Endodermal cell (in vitro differentiated cells): ENCODE results near the gene DYNAP. TPM values are rescaled to one million over a fixed set of nuclear protein-coding genes. Genes with fewer than 3 reads are reported as not detected.

Experiments
- DNase-seq: peaks from one replicate; pipeline ENCODE4 v3.0.0-alpha.2; 2017
- H3K27ac ChIP-seq: 2 replicates; pipeline ENCODE4 v1.5.1; 2013; ENCODE audit warnings: mild to moderate bottlenecking, low read depth, low read length, moderate library complexity
- H3K27me3 ChIP-seq: 2 replicates; pipeline ENCODE4 v1.6.1; 2013; ENCODE audit warnings: mild to moderate bottlenecking, low read length, moderate library complexity; ENCODE audit not compliant: insufficient read depth, control insufficient read depth, poor library complexity, severe bottlenecking
- H3K36me3 ChIP-seq: 2 replicates; pipeline ENCODE4 v1.7.0; 2013; ENCODE audit warnings: mild to moderate bottlenecking, low read length, moderate library complexity; ENCODE audit not compliant: control insufficient read depth, insufficient read depth
- H3K4me1 ChIP-seq: one replicate; pipeline ENCODE4 v1.7.0; 2013; ENCODE audit warnings: low read length; ENCODE audit not compliant: control insufficient read depth, insufficient read depth
- H3K4me3 ChIP-seq: 2 replicates; pipeline ENCODE4 v1.5.1; 2013; ENCODE audit warnings: mild to moderate bottlenecking, low read length, moderate library complexity
- H3K9ac ChIP-seq: 2 replicates; pipeline ENCODE4 v1.6.1; 2013; ENCODE audit warnings: mild to moderate bottlenecking, low read length, moderate library complexity; ENCODE audit not compliant: poor library complexity, severe bottlenecking; ENCODE audit errors: extremely low read depth
- H3K9me3 ChIP-seq: 2 replicates; pipeline ENCODE4 v1.6.1; 2013; ENCODE audit warnings: mild to moderate bottlenecking, low read length, moderate library complexity; ENCODE audit not compliant: control insufficient read depth
- H3K27ac Mint-ChIP-seq: 2 replicates; pipeline ENCODE4 v1.8.0; 2020; ENCODE audit warnings: mixed read lengths
- H3K27me3 Mint-ChIP-seq: 2 replicates; pipeline ENCODE4 v1.8.0; 2021; ENCODE audit warnings: mild to moderate bottlenecking, mixed read lengths; ENCODE audit not compliant: insufficient read depth
- H3K36me3 Mint-ChIP-seq: 2 replicates; pipeline ENCODE4 v1.8.0; 2020; ENCODE audit warnings: low read depth, mixed read lengths
- H3K4me1 Mint-ChIP-seq: 2 replicates; pipeline ENCODE4 v1.8.0; 2020; ENCODE audit warnings: mixed read lengths
- H3K4me3 Mint-ChIP-seq: 2 replicates; pipeline ENCODE4 v1.8.0; 2020; ENCODE audit warnings: mild to moderate bottlenecking, moderate library complexity, mixed read lengths
- H3K9me3 Mint-ChIP-seq: 2 replicates; pipeline ENCODE4 v1.8.0; 2020; ENCODE audit warnings: mild to moderate bottlenecking, mixed read lengths
- WGBS, 2 experiments: methylation state at CpG; one replicate each; pipeline versions ENCODE4 v1.1.5 to v1.1.7; 2013; ENCODE audit warnings: missing lambda C conversion rate in 2 of 2, mixed read lengths in 1 of 2; ENCODE audit not compliant: insufficient coverage in 1 of 2, insufficient read length in 1 of 2; 5-methylcytosine and 5-hydroxymethylcytosine counted together
- total RNA-seq, 2 donors: library from RNA; stranded (reverse); fragmentation: NEBNext Ultra II Directional in 1 of 2; extraction: Animal tissue kit (Norgen Biotek cat#: 25700) in 1 of 2; gene quantifications; 2 replicates in 1 of 2; 3 replicates in 1 of 2; pipeline ENCODE4 v1.2.1, GENCODE V29; 2021
- TF ChIP-seq, protein P1 (sequence below): fragments of 200-600 bp; sonication (generic); conservative IDR thresholded peaks from 2 replicates; pipeline ENCODE4 v1.5.0; 2021; ENCODE audit warnings: antibody characterized with exemption, mild to moderate bottlenecking

The DYNAP gene
- total RNA-seq, 2 donors from 2014 or later: not detected

DNA sequence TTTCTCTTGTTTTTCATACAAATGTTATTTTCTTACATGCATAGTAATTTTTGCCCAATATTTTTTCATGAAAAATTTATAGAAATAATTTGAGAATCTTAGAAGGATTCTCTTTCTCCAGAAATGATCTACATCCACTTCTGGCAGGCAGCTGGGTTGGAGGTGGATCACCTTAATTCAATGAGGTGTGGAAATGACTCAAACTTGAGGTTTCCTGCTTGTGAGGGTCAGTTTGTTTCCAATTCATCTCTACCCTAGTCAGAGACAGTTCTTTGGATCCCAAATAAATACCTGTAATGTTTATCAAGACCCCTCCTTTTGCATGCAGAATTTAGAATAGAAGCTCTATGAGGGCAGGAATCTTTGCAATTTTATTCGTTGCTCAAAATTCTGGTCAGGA lies 35.0 kb upstream of the DYNAP start:
- 88% methylated on average over 1 of the region's 1 CpG; no CpG with 5 or more reads in 1 of the 2 experiments for WGBS, 2 experiments

DNA sequence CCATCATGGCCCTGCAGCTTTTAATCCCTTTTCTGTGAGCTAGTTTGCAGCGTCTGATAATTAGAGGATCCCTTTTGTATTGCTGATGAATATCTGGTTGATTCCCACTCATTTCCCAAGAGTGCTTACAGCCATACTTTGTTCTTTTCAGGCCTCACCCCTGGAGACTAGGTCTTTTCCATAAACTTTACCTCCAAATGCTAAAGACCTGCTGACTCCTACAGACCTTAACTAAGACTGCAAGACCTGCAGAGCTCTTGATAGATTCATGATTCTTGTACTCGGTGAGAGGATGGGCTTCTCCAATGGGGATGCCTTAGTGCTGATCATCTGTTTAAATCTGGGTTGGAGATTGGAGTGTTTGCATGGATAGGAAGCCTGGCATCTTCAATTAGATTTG lies 33.1 kb upstream of the DYNAP start:
- no peak overlapping the region for H3K4me3 Mint-ChIP-seq
- Histone ChIP-seq H3K36me3 (no peaks in the 10 kb centered on the region), H3K4me1 (no peaks in the 10 kb centered on the region), H3K4me3 (no peak overlapping the region), H3K27ac (no peak overlapping the region), H3K9me3 (peaks cover 18% of the 10 kb centered on the region), H3K9ac (no peak overlapping the region), H3K27me3 (no peaks in the 10 kb centered on the region)
- H3K27me3 Mint-ChIP-seq: no peaks in the 10 kb centered on the region
- no peak for DNase-seq
- H3K27ac Mint-ChIP-seq: no peak overlapping the region
- H3K36me3 Mint-ChIP-seq: no peaks in the 10 kb centered on the region
- H3K4me1 Mint-ChIP-seq: peaks cover 4% of the 10 kb centered on the region
- peaks cover 26% of the 10 kb centered on the region for H3K9me3 Mint-ChIP-seq
- TF ChIP-seq, protein P1, sequence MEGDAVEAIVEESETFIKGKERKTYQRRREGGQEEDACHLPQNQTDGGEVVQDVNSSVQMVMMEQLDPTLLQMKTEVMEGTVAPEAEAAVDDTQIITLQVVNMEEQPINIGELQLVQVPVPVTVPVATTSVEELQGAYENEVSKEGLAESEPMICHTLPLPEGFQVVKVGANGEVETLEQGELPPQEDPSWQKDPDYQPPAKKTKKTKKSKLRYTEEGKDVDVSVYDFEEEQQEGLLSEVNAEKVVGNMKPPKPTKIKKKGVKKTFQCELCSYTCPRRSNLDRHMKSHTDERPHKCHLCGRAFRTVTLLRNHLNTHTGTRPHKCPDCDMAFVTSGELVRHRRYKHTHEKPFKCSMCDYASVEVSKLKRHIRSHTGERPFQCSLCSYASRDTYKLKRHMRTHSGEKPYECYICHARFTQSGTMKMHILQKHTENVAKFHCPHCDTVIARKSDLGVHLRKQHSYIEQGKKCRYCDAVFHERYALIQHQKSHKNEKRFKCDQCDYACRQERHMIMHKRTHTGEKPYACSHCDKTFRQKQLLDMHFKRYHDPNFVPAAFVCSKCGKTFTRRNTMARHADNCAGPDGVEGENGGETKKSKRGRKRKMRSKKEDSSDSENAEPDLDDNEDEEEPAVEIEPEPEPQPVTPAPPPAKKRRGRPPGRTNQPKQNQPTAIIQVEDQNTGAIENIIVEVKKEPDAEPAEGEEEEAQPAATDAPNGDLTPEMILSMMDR: no peak
- WGBS, 2 experiments: 84 to 100% methylated on average over 1 to 2 of the region's 2 CpGs

More for the DNA sequence above, 35.0 kb upstream of the DYNAP start:
- Mint-ChIP-seq H3K9me3 (peaks cover 38% of the 10 kb centered on the region), H3K27ac (no peak overlapping the region), H3K27me3 (no peaks in the 10 kb centered on the region), H3K4me3 (no peak overlapping the region), H3K4me1 (peaks cover 4% of the 10 kb centered on the region), H3K36me3 (no peaks in the 10 kb centered on the region)
- DNase-seq: no peak
- TF ChIP-seq, protein P1: no peak
- no peaks in the 10 kb centered on the region for H3K27me3 ChIP-seq
- H3K4me1 ChIP-seq: no peaks in the 10 kb centered on the region
- no peak overlapping the region for H3K27ac ChIP-seq
- H3K9me3 ChIP-seq: peaks cover 35% of the 10 kb centered on the region
- H3K9ac ChIP-seq: no peak overlapping the region
- no peaks in the 10 kb centered on the region for H3K36me3 ChIP-seq
- H3K4me3 ChIP-seq: no peak overlapping the region

DNA sequence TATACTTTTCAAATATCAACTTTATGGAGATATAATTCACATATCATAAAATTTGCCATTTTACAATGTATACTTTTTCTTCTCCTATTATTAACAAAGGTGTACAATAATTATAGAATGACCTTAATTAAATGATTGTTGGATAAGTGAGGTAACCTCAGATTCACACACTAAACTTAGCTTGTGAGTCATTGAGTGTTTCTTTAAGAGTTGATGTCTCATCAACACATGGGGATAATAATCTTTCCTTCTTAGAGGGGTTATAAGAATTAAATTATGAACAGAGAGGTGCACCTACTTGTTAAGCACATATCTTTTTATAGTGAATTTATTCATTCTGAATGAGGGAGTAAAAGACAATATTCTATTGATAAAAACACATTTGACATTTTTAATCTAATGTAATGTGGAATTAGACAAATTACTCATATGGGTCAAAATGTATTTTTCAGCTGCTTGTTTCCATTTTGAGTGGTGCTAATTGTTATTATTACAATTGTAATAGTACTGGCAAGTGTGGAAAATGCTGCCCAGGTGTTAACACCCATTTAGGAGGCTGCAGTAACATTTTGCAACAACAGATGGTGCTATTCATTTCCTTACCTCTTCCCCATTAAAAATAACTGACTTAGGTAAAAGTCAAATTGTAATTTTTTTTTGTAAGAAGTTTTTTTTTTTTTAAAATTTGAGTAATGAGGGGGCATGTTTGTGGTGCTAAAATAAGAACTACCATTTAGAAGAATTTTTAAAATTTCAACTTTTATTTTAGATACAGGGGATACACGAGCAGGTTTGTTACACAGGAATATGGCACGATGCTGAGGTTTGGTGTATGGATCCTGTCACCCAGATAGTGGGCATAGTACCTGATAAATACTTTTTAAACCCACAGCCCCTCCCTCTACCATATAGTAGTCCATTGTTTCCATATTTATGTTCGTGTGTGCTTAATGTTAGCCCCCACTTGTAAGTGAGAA lies 32.1 kb upstream of the DYNAP start:
- Mint-ChIP-seq H3K4me1 (peaks cover 4% of the 10 kb centered on the region), H3K36me3 (no peaks in the 10 kb centered on the region), H3K4me3 (no peak overlapping the region), H3K27me3 (no peaks in the 10 kb centered on the region), H3K27ac (no peak overlapping the region), H3K9me3 (peaks cover 19% of the 10 kb centered on the region)
- Histone ChIP-seq H3K27me3 (no peaks in the 10 kb centered on the region), H3K36me3 (no peaks in the 10 kb centered on the region), H3K4me3 (no peak overlapping the region), H3K9ac (no peak overlapping the region), H3K27ac (no peak overlapping the region), H3K9me3 (peaks cover 10% of the 10 kb centered on the region), H3K4me1 (no peaks in the 10 kb centered on the region)
- TF ChIP-seq, protein P1: peak; percentile 88
- no peak for DNase-seq
- WGBS, 2 experiments: 88% methylated on average over 3 of the region's 3 CpGs; no CpG with 5 or more reads in 1 of the 2 experiments
